Measurements from ENCODE around the gene ATP23.

Gene ATP23, protein sequence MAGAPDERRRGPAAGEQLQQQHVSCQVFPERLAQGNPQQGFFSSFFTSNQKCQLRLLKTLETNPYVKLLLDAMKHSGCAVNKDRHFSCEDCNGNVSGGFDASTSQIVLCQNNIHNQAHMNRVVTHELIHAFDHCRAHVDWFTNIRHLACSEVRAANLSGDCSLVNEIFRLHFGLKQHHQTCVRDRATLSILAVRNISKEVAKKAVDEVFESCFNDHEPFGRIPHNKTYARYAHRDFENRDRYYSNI

DNA sequence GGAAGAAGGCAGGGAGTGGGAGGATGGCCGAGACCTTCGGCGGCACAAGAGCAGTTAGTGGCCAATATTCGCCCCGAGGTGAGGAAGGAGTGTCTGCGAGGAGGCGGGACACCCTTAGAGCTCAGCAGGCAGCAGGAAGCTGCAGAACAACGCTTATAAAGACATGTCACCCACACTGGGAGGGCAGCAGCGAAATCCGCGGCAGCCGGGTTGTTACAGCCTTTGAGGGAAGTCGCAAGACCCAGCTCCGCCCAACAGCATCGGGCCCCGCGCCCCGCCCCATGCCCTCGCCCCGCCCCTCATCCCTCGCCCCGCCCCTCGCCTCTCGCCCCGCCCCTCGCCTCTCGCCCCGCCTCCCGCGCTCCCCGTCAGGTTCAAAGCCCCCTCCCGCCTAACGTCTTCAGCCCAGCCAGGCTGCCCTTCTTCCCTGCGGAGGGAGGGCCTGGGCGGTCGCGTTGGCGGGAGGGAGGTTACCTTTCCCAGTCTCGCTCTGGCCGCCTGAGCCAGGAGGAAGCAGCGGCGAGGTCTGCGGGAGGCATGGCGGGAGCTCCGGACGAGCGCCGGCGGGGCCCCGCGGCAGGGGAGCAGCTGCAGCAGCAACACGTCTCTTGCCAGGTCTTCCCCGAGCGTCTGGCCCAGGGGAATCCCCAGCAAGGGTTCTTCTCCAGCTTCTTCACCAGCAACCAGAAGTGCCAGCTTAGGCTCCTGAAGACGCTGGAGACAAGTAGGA, at the start of gene ATP23:
Gene ATP23 (plus strand): TSS at position 403 of the 730 bp plus-strand sequence. CDS start 135 bp downstream, at position 538.
- DNase-seq (ENCODE audit: low spot score), result peak; percentile 86

DNA sequence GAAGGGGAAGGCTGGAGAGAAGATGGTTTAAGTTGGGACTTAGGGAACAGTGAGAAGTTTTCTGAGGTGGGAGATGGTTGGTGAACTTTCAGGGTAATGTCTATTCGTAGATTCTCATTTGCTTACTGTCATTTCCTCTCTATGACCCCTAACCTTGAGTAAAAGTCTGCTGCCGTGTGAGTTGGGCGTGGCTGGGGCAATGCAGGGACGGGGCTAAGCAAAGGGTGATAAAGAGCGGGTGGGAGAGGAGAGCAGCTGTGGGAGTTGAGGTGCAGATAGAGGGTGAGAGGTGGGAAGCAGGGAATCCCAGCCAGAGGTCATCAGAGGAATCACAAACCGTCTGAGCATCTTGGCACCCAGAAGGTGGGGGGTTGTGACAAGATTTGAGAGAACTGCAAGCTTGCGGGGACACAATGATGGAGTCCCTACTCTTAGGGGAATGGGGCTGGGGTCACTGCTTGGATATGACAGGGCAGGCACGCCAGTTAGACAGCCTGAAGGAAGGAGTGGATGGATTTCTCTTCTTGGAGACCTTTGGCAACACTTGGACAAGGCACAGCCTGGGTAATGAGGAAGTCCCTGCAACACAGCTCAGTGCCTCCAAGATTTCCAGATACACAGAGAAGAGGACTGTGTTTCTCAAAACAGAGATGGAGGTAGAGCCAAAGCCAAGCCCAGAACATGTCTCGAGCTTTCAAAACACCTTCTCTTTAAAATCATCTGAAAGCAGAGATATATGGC, 49.0 kb upstream of the ATP23 start:
- no peak for DNase-seq (ENCODE audit: low spot score)

DNA sequence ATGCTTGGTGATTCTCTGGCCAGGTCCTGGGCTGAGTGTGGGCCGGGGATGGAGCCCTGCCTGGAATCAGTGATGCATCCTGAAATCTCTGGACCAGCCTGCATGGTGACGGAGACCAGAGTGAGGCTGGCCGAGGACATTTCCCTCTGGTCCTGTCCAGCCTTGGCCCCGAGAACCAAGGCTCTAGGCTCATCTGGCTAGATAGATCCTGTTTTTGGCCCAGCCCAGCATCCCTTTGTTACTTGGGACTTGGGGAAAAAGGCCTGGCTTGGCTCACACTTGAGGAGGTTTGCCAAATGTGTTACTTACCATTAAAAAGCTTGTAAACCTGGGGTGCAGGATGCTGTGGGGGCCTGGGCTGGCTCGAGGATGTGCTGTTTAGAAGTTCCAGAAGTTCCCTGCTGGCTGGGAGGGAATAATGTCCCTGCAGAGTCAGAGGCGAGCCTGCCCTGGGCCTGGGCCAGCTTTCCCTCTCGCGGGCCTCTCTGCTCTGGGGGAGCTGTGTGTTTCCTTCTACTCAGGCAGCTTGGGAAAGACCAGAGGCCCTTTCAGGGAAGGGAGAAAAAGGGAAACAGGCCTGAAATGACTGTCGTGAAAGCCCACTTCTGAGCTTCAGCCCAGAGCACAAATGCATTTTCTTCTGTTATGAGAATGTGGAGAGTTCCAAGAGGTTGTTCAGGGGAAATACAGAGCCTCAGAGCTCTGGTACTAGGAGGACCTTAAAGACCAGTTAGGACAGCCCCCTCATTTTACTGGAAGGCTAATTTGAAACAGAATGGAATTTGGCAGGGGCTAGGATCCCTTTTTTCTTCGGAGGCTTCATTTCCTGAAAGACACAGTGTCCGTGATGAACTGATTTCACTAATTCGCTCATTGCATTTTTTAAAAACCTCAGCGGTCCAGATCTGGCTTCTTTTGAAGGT, 47.7 kb upstream of the ATP23 start:
- DNase-seq (ENCODE audit: low spot score), result peak; percentile 65

GRCh38 chr12:57894399-57895292, 46.7 kb upstream of the ATP23 start:
- DNase-seq (ENCODE audit: low spot score), result no peak

- DNase-seq (ENCODE audit: low spot score), result no peak
Observed at GRCh38 chr12:57895389-57896114, 45.8 kb upstream of the ATP23 start.

DNA sequence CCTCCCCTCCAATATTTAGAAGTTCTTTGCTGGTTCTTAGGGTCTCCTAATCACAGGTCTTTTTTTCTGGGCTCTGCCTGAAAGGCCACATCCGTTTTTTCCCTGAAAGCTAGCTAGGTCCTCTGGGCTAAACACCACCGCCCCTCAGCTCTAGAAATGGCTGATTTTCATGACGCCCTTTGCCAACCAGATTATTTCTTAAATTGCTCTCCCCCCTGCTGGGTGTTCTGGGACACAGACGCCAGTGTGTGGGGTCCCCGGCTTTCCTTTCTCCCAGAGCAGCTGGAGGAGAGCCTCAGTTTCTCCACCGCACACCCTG, 45.3 kb upstream of the ATP23 start:
- DNase-seq (ENCODE audit: low spot score), result no peak

GRCh38 chr12:57896434-57897201, 44.7 kb upstream of the ATP23 start:
- peak; percentile 75 for DNase-seq (ENCODE audit: low spot score)

DNA sequence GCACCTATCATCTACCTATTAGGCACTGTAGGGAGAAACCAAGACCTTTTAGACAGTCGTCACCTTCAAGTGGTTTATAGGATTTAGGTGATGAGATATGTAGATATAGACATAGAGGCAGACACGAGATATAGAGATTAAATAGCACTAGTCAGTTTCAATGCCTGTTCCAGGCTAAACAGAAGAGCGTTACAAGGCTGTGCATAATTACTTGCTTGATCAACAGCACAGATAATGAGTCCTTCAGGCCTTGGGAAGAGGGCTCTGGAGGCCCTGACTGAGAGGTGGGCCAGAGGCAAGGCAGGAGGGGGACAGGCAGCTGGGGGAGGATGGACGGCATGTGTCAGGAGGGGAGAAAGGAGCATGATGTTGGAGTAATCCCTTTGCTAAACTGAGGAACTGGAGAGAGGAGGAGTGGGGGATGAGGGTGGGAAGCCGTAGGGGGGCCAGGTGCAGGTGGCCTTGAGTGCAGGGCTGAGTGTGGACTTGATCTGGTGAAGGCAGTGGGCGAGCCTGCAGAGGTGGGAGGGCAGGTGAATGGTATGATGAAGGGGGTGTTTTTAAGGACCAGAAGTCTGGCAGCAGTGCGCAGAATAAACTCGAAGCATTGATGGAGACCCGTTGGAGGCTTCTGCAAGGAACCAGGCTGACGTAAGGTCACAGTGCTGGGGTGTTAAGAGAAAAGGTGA, 43.9 kb upstream of the ATP23 start:
- DNase-seq (ENCODE audit: low spot score), result no peak

DNA sequence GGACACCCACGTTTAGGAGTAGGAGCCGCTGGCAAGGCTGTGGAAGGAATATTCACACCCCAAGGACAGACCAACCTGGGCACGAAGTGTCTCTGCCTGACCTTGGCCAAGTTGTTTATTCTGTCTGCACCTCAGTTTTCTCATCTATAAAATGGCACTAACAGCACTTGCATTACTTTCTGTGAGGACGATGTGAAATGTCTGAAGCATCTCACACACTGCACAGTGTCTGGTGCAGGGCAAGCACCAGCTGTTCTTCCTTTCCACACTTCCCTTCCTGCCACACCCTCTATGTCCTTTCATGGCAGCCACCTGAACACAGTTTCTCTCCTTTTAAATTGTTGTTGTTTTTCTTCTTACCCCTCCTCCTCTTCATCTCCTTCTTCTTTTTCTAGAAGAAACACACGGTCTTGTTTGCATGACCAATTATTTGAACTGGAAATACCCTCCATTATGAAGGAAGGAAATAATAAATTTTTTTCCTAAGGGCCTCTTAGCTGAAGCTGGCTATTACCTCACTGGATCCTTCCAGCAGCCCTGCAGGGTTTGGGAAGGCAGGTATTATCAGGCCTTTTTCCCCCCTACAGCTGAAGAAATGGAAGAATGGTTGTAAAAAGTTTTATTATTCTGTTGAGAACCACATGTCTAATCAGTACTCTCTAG, 42.9 kb upstream of the ATP23 start:
- DNase-seq (ENCODE audit: low spot score), result no peak

GRCh38 chr12:57899010-57899662, 42.2 kb upstream of the ATP23 start:
- DNase-seq (ENCODE audit: low spot score), result no peak

GRCh38 chr12:57902478-57902969, 38.8 kb upstream of the ATP23 start:
- DNase-seq (ENCODE audit: low spot score), result no peak

- no peak for DNase-seq (ENCODE audit: low spot score)
Observed at GRCh38 chr12:57904426-57904825, 36.9 kb upstream of the ATP23 start.

DNA sequence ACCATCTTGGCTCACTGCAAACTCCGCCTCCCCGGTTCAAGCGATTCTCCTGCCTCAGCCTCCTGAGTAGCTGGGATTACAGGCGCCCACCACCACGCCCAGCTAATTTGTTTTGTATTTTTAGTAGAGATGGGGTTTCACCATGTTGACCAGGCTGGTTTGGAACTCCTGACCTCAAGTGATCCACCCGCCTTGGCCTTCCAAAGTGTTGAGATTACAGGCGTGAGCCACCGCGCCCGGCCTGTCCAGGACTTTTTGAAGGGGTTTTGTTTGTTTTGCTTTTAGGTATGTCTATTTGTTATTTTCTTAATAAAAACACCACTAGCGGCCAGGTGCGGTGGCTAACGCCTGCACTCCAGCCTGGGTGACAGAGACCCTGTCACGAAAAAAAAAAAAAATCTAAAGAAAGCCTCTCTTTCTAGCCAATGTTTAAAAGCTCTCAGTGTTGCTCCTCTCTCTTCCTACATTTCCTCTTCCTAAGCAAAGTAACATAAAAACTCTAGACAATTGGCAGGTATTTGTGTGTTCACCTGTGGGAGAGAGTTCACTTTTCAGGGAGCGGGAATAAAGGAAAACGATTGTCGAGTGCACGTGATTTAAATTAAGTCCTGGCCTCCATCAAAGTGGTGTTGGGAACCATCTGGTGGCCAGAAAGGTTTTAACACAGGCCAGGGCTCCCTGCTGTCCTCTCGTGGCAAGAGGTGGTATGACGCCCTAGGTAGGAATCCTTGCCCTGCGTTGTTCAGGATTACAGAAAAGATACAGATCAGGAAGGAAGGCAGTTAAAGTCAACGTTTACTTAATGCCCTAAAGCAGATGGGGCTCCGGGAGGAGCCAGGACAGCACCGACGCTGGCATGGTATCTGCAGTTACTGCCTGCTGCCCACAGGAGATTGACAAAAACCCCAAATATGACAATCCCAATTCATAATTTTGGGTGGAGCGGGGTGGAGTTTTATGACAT, 36.2 kb upstream of the ATP23 start:
- peak; percentile 71 for DNase-seq (ENCODE audit: low spot score)

DNA sequence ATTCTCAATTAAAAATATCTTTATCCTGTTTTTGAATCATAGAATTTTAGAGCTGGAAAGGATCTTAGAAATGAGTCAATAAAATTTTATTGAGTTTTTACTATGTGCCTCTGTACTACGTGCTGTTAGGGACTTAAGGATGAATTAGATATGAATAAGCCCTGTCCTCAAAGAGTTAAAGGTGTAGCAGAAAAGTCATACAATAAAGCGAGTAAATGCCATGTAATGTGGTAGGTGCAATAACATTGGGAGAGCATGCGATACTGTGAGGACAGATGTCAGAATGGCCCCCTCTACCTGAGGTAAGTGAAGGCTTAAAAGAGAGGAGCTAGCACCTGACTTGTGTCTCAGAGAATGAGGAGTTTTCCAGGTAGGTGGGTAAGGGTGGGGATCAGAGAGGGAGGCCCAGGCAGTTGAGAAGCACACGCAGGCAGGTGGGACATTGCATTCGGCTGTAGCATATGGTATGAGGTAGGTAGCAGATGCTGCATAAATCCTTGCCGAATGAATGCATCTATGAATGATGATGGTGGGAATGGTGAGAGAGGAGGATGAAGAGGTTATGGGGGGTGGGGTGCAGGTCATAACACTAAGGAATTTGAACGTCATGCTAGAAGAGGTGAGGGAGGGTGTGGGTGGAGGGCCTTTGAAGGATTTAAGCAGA, 35.4 kb upstream of the ATP23 start:
- no peak for DNase-seq (ENCODE audit: low spot score)

DNA sequence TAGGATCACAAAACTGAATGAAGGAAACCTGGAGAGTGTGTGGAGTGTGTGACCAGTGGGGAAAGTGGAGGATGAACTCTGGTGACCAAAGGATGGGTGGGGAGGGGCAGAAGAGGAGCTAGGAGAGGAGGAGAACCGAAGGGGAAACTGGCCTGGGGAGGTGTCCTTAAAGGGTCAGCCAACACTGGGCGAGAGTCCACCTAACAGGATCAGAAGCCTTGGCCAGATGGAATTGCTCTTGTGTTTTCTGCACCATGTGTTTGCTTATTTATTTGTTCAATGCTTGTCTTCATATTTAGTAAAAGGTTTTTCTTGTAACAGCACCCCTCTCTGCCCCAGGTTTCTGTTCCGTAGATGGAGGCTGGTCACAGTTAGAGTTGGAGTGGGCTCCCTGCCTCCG, 34.5 kb upstream of the ATP23 start:
- no peak for DNase-seq (ENCODE audit: low spot score)

DNA sequence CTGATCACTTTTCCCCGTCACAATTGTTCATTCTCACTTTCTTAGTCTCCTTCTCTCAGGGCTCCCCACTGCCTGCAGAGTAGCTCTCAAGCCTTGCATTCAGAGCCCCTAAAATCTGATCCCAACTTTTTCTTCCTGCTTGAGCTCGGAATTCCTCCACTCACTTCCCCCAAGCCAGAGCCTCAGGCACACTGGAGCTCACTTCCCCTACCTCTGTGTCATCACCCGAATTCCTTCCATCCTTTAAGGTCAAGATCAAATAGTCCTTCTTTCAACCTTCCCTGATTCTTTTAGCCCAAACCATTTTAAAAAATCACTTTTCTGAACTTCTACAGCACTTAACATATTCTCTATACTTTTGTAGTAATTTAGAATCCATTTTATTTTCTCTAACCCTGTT, 34.1 kb upstream of the ATP23 start:
- no peak for DNase-seq (ENCODE audit: low spot score)

All from HuH-7 (cell line).